Measurements from ENCODE around the gene GPR18.

Gene GPR18

GRCh38 chr13:99258210-99258860, at the start of gene GPR18:
TSS of gene GPR18 (minus strand) at chr13:99258379. CDS start at chr13:99255872, 2,507 bp downstream.
- no peak for DNase-seq (ENCODE audit: low spot score)

- peak; percentile 65 for DNase-seq (ENCODE audit: low spot score)
These were observed 49.6 kb upstream of the GPR18 start for GRCh38 chr13:99307648-99308339.

GRCh38 chr13:99307247-99307646, 49.1 kb upstream of the GPR18 start, which contains the start of gene GPR183:
TSS of gene GPR183 (minus strand) at chr13:99307399. CDS start at chr13:99296145, 11,254 bp downstream.
- DNase-seq (ENCODE audit: low spot score), result no peak

DNA sequence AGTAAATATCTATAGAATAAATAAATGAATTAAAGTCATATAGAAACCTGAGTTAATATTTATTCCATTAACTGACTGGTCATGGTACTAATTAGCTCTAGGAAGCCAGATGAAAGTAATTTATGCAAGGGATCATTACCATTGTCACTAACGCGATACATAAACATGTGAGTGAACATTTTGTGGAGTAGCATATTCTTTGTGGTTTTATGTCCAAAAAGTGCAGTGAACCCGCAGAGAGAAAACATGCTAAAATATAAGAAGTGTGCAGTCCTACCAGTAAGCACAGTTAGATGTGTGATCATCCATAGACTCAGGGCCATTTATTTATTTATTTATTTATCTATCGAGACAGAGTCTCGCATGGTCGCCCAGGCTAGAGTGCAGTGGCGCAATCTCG, 47.4 kb upstream of the GPR18 start:
- no peak for DNase-seq (ENCODE audit: low spot score)

DNA sequence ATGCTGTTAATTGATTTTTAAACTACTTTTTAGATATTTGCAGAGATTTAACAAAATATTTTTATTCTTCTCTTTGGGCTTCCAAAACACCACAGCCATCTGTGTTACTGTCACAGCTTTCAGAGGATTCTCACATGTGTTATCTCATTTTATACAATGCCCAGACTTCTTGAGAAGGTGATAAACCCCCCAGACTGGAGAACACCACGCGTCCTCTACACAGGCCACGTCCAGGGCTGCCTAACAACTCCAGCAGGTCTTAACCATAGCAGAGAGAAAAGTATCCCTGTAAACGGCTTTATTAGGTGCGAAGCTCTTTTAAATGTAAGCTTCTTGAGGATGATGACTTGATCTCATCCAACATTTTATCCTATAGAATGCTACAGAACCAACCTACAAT, 47.0 kb upstream of the GPR18 start:
- no peak for DNase-seq (ENCODE audit: low spot score)

DNA sequence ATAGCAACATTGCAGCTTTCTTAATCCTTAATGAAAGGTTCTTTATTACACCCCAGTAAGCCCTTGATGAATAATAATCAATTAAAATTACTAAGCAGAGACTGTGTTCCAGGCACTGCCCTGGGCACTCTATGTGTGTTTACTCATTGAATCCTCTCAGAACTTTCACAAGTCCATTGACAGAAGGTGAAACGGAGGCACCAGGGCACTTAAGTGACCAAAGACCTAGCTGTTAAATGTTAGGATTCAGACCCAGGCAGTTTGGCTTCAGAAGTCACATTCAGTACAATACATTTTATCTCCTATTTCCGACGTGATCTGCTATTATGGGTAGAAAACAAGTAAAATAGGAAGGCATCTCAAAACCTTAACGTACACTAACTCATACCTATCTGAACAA, 46.4 kb upstream of the GPR18 start:
- DNase-seq (ENCODE audit: low spot score), result no peak

GRCh38 chr13:99303863-99304521, 45.8 kb upstream of the GPR18 start:
- no peak for DNase-seq (ENCODE audit: low spot score)

- no peak for DNase-seq (ENCODE audit: low spot score)
These were observed 44.7 kb upstream of the GPR18 start for GRCh38 chr13:99302637-99303505.

- DNase-seq (ENCODE audit: low spot score), result no peak
These were observed 43.9 kb upstream of the GPR18 start for GRCh38 chr13:99301913-99302636.

DNA sequence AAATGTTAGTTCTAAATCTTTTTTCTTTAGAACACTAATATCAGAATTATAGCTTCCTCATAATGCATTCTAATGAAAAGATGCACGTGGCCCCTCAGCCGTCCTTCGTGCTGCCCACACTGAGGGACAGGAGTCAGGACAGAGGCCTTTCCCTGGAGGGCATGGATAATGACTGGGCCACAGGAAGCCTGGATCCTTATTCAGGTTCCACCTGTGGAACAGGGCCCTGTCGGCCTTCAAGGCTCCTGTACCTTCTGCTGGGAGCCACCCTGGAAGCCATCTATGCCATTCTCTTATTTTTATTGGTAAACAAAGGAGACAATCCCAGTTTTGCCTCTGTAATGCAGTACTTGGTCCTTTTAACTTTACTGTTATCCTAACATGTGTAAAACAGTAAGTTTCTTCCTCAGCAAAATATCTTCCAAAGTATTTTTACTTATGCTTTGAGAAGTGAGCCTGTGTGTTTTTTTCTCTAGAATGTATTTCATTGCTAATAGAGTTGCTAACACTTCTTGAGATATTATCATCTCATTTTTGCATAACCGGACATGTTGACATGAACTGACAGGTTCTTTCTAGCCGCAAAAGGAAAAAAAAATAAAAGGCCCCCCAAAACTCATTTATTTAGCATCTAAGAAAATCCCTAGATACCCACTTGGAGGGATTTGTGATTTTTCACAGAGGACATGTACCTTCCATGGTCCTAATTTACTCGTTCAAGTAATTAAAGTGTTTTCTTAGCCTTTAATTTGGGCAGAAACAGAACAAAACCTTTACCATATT, 43.1 kb upstream of the GPR18 start:
- no peak for DNase-seq (ENCODE audit: low spot score)

DNA sequence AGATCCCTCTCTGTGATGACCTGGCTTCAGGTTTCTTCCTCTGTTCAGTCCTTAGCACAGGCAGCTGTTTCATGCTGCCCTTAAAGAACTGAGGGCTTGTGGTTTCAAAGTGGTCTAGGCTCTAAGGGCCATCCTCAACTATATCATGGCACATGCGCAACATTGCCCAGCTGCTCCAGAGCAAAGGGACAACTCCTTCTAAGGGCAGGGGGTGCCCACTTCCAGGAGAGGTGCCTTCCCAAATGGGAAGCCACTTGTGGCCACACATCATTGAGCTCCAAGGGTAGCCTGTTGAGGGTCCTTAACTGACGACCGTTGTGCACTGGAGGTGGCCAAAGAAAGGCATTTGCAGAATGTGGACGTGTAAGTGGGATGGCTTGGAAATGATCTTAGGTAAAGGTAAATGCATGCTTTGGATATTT, 41.8 kb upstream of the GPR18 start:
- no peak for DNase-seq (ENCODE audit: low spot score)

DNA sequence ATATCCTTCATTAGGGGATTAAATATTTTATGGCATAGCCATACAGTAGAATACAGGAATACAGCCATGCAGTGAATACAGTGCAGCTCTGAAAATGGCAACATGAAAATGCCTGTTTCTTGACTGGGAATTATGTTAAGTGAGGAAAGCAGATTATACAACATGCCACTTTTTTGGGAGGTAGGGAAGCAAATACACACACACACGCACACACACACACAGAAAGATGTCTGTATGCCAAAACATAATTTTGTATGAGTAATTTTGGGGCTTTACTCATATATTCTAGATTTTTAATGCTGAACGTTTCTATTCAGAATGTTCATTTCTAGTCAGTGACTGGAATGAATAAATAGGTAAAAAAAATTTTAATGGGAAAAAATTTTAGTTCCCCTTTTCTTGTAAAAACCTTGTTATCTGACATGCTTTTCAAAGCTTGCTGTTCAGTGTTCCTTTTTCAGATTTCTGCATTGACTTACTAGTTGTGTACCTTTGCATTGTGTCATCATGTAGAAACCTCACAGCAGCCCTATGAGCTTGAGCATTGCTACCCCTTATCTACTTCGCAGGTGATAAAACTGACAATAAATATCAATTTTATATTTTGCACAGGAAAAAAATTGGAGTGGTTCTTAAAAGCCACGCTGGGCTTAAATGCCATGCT, 41.2 kb upstream of the GPR18 start:
- DNase-seq (ENCODE audit: low spot score), result no peak

DNA sequence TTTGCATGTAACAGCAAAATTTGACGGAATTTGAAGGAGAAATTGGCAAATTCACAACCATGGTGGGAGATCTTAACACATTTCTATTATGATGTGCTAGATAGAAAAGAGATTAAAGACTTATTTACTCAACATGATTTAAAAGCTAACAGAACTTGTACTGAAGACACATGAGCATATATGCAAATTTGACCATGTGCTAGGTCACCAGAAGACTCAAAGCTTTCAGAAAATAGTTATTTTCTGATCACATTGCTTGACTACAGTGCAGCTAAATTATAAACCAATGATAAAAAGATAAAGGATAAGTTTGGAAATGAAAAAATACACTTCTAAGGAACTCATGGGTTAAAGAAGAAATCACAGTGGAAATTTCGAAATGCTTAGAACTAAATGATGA, 39.9 kb upstream of the GPR18 start:
- DNase-seq (ENCODE audit: low spot score), result no peak

DNA sequence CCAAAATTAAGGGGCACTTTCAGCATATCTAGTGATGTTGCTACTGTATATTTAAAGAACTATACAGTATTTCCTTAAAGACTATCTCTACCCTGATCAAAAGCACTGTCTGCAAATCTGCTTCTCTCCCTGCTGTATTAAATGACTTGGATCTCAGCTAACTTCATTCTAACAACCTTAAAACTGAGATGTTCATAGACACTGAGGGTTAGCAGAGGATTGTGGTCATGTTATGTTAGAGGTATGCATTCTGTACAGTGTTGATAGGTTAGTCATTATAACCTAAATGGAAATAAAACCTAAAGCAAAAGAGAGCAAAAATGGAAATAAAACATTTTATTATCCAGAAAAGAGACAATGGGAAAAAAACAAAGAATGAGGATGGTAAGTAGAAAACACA, 39.2 kb upstream of the GPR18 start:
- no peak for DNase-seq (ENCODE audit: low spot score)

GRCh38 chr13:99296398-99296797, 38.2 kb upstream of the GPR18 start:
- DNase-seq (ENCODE audit: low spot score), result no peak

DNA sequence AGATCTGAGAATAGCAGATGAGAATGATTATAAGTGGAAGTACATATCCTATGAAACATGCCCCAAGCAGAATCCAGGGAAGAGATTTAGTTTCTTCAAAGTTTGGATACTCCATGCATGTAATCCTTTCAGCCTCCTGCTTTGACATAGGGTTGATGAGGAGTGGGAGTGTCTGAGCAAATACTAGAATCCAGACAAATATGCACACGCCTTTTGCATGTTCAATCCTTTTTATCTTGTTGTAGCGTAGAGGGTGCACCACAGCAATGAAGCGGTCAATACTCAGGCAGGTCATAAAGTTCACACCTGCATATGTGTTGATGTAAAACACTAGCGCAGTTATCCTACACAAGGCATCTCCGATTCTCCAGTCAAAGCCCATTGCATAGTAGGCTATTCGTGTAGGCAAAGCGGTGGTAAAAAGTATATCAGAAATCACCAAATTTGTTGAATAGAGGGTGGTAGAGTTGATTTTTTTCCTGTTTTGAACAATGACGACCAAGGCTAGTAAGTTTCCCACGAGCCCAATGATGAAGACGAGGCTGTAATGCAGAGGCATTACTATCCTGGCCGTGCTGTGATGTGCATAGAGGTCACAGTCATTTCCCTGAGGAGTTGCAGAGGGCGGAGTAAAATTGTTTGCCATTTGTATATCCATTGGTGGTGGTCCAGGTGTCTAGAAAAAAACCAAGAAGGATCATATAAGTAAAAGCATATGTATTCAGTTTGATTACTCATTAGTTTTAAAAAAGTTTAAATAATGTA, 37.5 kb upstream of the GPR18 start:
- no peak for DNase-seq (ENCODE audit: low spot score)

- DNase-seq (ENCODE audit: low spot score), result no peak
These were observed 36.8 kb upstream of the GPR18 start for GRCh38 chr13:99294958-99295357.

GRCh38 chr13:99294198-99294597, 36.0 kb upstream of the GPR18 start:
- no peak for DNase-seq (ENCODE audit: low spot score)

DNA sequence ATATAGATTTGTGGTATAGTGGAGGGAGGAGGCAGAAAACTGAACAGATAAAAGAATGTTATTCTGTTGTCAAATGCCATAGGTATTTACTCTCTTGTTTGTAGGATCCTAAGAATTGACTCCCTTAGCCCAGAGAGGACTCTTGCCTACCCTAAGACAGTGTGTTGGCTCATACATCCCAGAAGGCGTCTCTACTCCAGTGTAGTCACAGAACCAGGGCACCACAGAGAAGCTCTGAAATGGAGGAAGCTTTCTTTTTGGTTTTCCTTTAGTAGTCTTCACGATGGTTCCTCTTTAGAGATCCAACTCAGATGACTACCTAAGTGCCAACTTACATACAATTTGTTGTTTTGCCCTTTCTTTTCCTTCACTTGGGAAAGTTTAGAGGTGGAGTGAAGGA, 35.0 kb upstream of the GPR18 start:
- DNase-seq (ENCODE audit: low spot score), result no peak

All from AG20443 (cell line).